ENCODE data around the gene ZNF417. TPM values are rescaled to one million over a fixed set of nuclear protein-coding genes. Genes with fewer than 3 reads are reported as not detected.
"Not testable (repeated sequence)": the region's sequence is repeated elsewhere in the genome, so short reads cannot be mapped to it uniquely, and the experiment has no call there.

ZNF417 gene
- total RNA-seq, 1 donor from 2014 or later, result 11.6 TPM

- Mint-ChIP-seq H3K27me3 (no peaks in the 10 kb centered on the region), H3K36me3 (ENCODE audit: low read depth) (peaks cover 64% of the 10 kb centered on the region), H3K4me1 (peaks cover 15% of the 10 kb centered on the region), H3K9me3 (peaks cover 48% of the 10 kb centered on the region), H3K4me3 (no peak overlapping the region), H3K27ac (no peak overlapping the region)
- intact Hi-C loops (cut with micrococcal nuclease), result no loop called here
- no peak for DNase-seq
These were observed 1.9 kb downstream of the ZNF417 start for GRCh38 chr19:57914531-57914930.

- H3K4me1 Mint-ChIP-seq, result peaks cover 1% of the 10 kb centered on the region
- H3K27me3 Mint-ChIP-seq, result no peaks in the 10 kb centered on the region
- intact Hi-C loops (cut with micrococcal nuclease), result no loop called here
- no peak overlapping the region for H3K4me3 Mint-ChIP-seq
- H3K36me3 Mint-ChIP-seq (ENCODE audit: low read depth), result peaks cover 70% of the 10 kb centered on the region
- H3K9me3 Mint-ChIP-seq, result peaks cover 42% of the 10 kb centered on the region
- no peak overlapping the region for H3K27ac Mint-ChIP-seq
- DNase-seq, result no peak
These were observed 9.0 kb downstream of the ZNF417 start for GRCh38 chr19:57907394-57907793.

- H3K4me3 Mint-ChIP-seq, result no peak overlapping the region
- H3K27ac Mint-ChIP-seq, result no peak overlapping the region
- H3K27me3 Mint-ChIP-seq, result no peaks in the 10 kb centered on the region
- DNase-seq, result no peak
- H3K9me3 Mint-ChIP-seq, result peaks cover 27% of the 10 kb centered on the region
- intact Hi-C loops (cut with micrococcal nuclease), result no loop called here
- peaks cover 57% of the 10 kb centered on the region for H3K36me3 Mint-ChIP-seq (ENCODE audit: low read depth)
- peaks cover 1% of the 10 kb centered on the region for H3K4me1 Mint-ChIP-seq
These were observed 11.1 kb downstream of the ZNF417 start for GRCh38 chr19:57905258-57905657.

- no peak for DNase-seq
- Mint-ChIP-seq H3K27ac (no peak overlapping the region), H3K4me3 (no peak overlapping the region), H3K4me1 (peaks cover 1% of the 10 kb centered on the region), H3K9me3 (peaks cover 27% of the 10 kb centered on the region), H3K36me3 (ENCODE audit: low read depth) (peaks cover 47% of the 10 kb centered on the region), H3K27me3 (no peaks in the 10 kb centered on the region)
- intact Hi-C loops (cut with micrococcal nuclease), result no loop called here
These were observed 12.7 kb downstream of the ZNF417 start for GRCh38 chr19:57903618-57904184.

GRCh38 chr19:57900311-57900710 lies 16.1 kb downstream of the ZNF417 start:
- Mint-ChIP-seq H3K9me3 (peaks cover 18% of the 10 kb centered on the region), H3K4me3 (no peak overlapping the region), H3K36me3 (ENCODE audit: low read depth) (peaks cover 20% of the 10 kb centered on the region), H3K4me1 (peaks cover 1% of the 10 kb centered on the region), H3K27me3 (no peaks in the 10 kb centered on the region), H3K27ac (no peak overlapping the region)
- intact Hi-C loops (cut with micrococcal nuclease), result no loop called here
- no peak for DNase-seq

GRCh38 chr19:57890706-57891105 lies 25.7 kb downstream of the ZNF417 start:
- Mint-ChIP-seq H3K36me3 (ENCODE audit: low read depth) (peaks cover 32% of the 10 kb centered on the region), H3K4me1 (peaks cover 11% of the 10 kb centered on the region), H3K9me3 (peaks cover 36% of the 10 kb centered on the region)
- H3K27ac Mint-ChIP-seq; H3K4me3 Mint-ChIP-seq; DNase-seq; intact Hi-C loops (cut with micrococcal nuclease); H3K27me3 Mint-ChIP-seq: not testable (repeated sequence)

GRCh38 chr19:57888560-57889231 lies 27.7 kb downstream of the ZNF417 start, which contains the start of gene ZNF814:
Gene ZNF814, minus strand, starts transcription at chr19:57889037. Its CDS starts 235 bp downstream, at chr19:57888802.
- Mint-ChIP-seq H3K4me3 (peak within 1 kb of the TSS; percentile 89), H3K9me3 (peaks cover 36% of the 10 kb centered on the region), H3K4me1 (peaks cover 11% of the 10 kb centered on the region), H3K36me3 (ENCODE audit: low read depth) (peaks cover 48% of the 10 kb centered on the region), H3K27me3 (no peaks in the 10 kb centered on the region), H3K27ac (peak within 1 kb of the TSS; percentile 84)
- intact Hi-C loops (cut with micrococcal nuclease), result no loop called here
- peak; percentile 91 for DNase-seq

- Mint-ChIP-seq H3K27me3 (no peaks in the 10 kb centered on the region), H3K9me3 (peaks cover 36% of the 10 kb centered on the region)
These were observed 28.3 kb downstream of the ZNF417 start for GRCh38 chr19:57888107-57888559.

GRCh38 chr19:57887195-57887941 lies 29.0 kb downstream of the ZNF417 start:
- Mint-ChIP-seq H3K4me1 (peaks cover 11% of the 10 kb centered on the region), H3K27me3 (no peaks in the 10 kb centered on the region), H3K36me3 (ENCODE audit: low read depth) (peaks cover 58% of the 10 kb centered on the region), H3K9me3 (peaks cover 35% of the 10 kb centered on the region), H3K27ac (no peak overlapping the region), H3K4me3 (peak overlapping the region; percentile 89)
- DNase-seq, result no peak
- intact Hi-C loops (cut with micrococcal nuclease), result no loop called here

More at GRCh38 chr19:57888107-57888559, 28.3 kb downstream of the ZNF417 start:
- Mint-ChIP-seq H3K36me3 (ENCODE audit: low read depth) (peaks cover 53% of the 10 kb centered on the region), H3K4me1 (peaks cover 11% of the 10 kb centered on the region), H3K27ac (peak overlapping the region; percentile 84), H3K4me3 (peak overlapping the region; percentile 89)
- intact Hi-C loops (cut with micrococcal nuclease), result no loop called here
- DNase-seq, result no peak

- DNase-seq, result no peak
- H3K36me3 Mint-ChIP-seq (ENCODE audit: low read depth), result peaks cover 58% of the 10 kb centered on the region
- H3K4me1 Mint-ChIP-seq, result peaks cover 11% of the 10 kb centered on the region
- intact Hi-C loops (cut with micrococcal nuclease), result no loop called here
- H3K27me3 Mint-ChIP-seq, result no peaks in the 10 kb centered on the region
- H3K9me3 Mint-ChIP-seq, result peaks cover 30% of the 10 kb centered on the region
- H3K27ac Mint-ChIP-seq, result no peak overlapping the region
- H3K4me3 Mint-ChIP-seq, result no peak overlapping the region
These were observed 30.3 kb downstream of the ZNF417 start for GRCh38 chr19:57886046-57886445.

GRCh38 chr19:57873883-57874799 lies 42.3 kb downstream of the ZNF417 start:
- H3K27me3 Mint-ChIP-seq; H3K27ac Mint-ChIP-seq; H3K4me3 Mint-ChIP-seq; DNase-seq; intact Hi-C loops (cut with micrococcal nuclease); H3K4me1 Mint-ChIP-seq: not testable (repeated sequence)
- Mint-ChIP-seq H3K9me3 (peaks cover 23% of the 10 kb centered on the region), H3K36me3 (ENCODE audit: low read depth) (peaks cover 72% of the 10 kb centered on the region)

- DNase-seq, result no peak
- no peak overlapping the region for H3K27ac Mint-ChIP-seq
- peaks cover 23% of the 10 kb centered on the region for H3K9me3 Mint-ChIP-seq
- intact Hi-C loops (cut with micrococcal nuclease), result no loop called here
- no peaks in the 10 kb centered on the region for H3K4me1 Mint-ChIP-seq
- H3K27me3 Mint-ChIP-seq, result no peaks in the 10 kb centered on the region
- H3K36me3 Mint-ChIP-seq (ENCODE audit: low read depth), result peaks cover 75% of the 10 kb centered on the region
- no peak overlapping the region for H3K4me3 Mint-ChIP-seq
These were observed 43.9 kb downstream of the ZNF417 start for GRCh38 chr19:57872450-57872849.

GRCh38 chr19:57870225-57870624 lies 46.2 kb downstream of the ZNF417 start:
- Mint-ChIP-seq H3K9me3 (peaks cover 14% of the 10 kb centered on the region), H3K27ac (no peak overlapping the region), H3K27me3 (no peaks in the 10 kb centered on the region), H3K36me3 (ENCODE audit: low read depth) (peaks cover 77% of the 10 kb centered on the region), H3K4me3 (no peak overlapping the region), H3K4me1 (no peaks in the 10 kb centered on the region)
- no peak for DNase-seq
- intact Hi-C loops (cut with micrococcal nuclease), result no loop called here
